Bronchial epithelial cell (primary cell): ENCODE data around the gene CADM2. TPM values are rescaled to one million over a fixed set of nuclear protein-coding genes. Genes with fewer than 3 reads are reported as not detected.
"Not testable (repeated sequence)": the region's sequence is repeated elsewhere in the genome, so short reads cannot be mapped to it uniquely, and the experiment has no call there.

Experiments used
- DNase-seq: peaks from one replicate; pipeline ENCODE4 v3.0.0-alpha.2; 2010; ENCODE audit warnings: low read depth
- FAIRE-seq: peaks from 2 replicates; lab custom pipeline; 2011; peaks lifted over from hg19 to GRCh38; lab: Jason Lieb, UNC
- H3K27me3 ChIP-seq: 2 replicates; pipeline ENCODE4 v1.5.1; 2011; ENCODE audit warnings: low read length; ENCODE audit not compliant: control insufficient read depth, insufficient read depth
- H3K36me3 ChIP-seq: 2 replicates; pipeline ENCODE4 v1.5.1; 2011; ENCODE audit warnings: low read length; ENCODE audit not compliant: control insufficient read depth, insufficient read depth
- H3K4me3 ChIP-seq: 2 replicates; pipeline ENCODE4 v1.5.1; 2011; ENCODE audit warnings: mild to moderate bottlenecking, low read depth, low read length, control low read depth
- CTCF ChIP-seq: IDR thresholded peaks from 2 replicates; pipeline ENCODE4 v1.5.1; 2011; ENCODE audit warnings: mild to moderate bottlenecking, moderate library complexity, low read length, control low read depth, inconsistent platforms; ENCODE audit not compliant: insufficient read depth, severe bottlenecking
- total RNA-seq: library from RNA; depleted of rRNA; stranded (reverse); fragments of >200 nt; gene quantifications from 2 replicates; pipeline ENCODE4 v1.2.1, GENCODE V29; 2014

The CADM2 gene
- total RNA-seq, 1 donor from 2014 or later = under 0.01 TPM

GRCh38 chr3:85120879-85121278, 162.1 kb downstream of the CADM2 start:
- no peak for FAIRE-seq
- no peaks in the 10 kb centered on the region for H3K27me3 ChIP-seq
- H3K4me3 ChIP-seq = no peak overlapping the region

GRCh38 chr3:85132864-85133263, 174.1 kb downstream of the CADM2 start:
- H3K4me3 ChIP-seq, H3K27me3 ChIP-seq, H3K36me3 ChIP-seq, FAIRE-seq, DNase-seq: not testable (repeated sequence)

More at GRCh38 chr3:85120879-85121278, 162.1 kb downstream of the CADM2 start:
- H3K36me3 ChIP-seq = no peaks in the 10 kb centered on the region
- DNase-seq = no peak
- no peak for TF ChIP-seq CTCF

GRCh38 chr3:85133691-85134420, 175.1 kb downstream of the CADM2 start:
- not testable (repeated sequence) for H3K27me3 ChIP-seq, H3K4me3 ChIP-seq, H3K36me3 ChIP-seq, DNase-seq, FAIRE-seq

- no peak for FAIRE-seq
Measured at GRCh38 chr3:85142626-85143025, 183.8 kb downstream of the CADM2 start.

GRCh38 chr3:85148036-85148435, 189.2 kb downstream of the CADM2 start:
- Histone ChIP-seq H3K4me3 (no peak overlapping the region), H3K27me3 (no peaks in the 10 kb centered on the region), H3K36me3 (no peaks in the 10 kb centered on the region)
- FAIRE-seq (no peak), DNase-seq (no peak)
- TF ChIP-seq CTCF = no peak

More at GRCh38 chr3:85142626-85143025, 183.8 kb downstream of the CADM2 start:
- no peak overlapping the region for H3K4me3 ChIP-seq
- TF ChIP-seq CTCF = no peak
- H3K36me3 ChIP-seq = no peaks in the 10 kb centered on the region
- no peak for DNase-seq
- H3K27me3 ChIP-seq = no peaks in the 10 kb centered on the region

GRCh38 chr3:85151555-85151954, 192.8 kb downstream of the CADM2 start:
- H3K36me3 ChIP-seq = no peaks in the 10 kb centered on the region
- FAIRE-seq = no peak
- no peak for TF ChIP-seq CTCF
- no peak overlapping the region for H3K4me3 ChIP-seq
- DNase-seq = no peak
- H3K27me3 ChIP-seq = no peaks in the 10 kb centered on the region

- DNase-seq, H3K36me3 ChIP-seq, H3K4me3 ChIP-seq, H3K27me3 ChIP-seq, FAIRE-seq: not testable (repeated sequence)
Measured at GRCh38 chr3:85153279-85153678, 194.5 kb downstream of the CADM2 start.
